Choroid plexus epithelial cell (primary cell): ENCODE data around the gene MGAT5.

Experiments used
- DNase-seq: peaks from one replicate; pipeline ENCODE4 v3.0.0-alpha.2; 2010; ENCODE audit warnings: low read depth
- H3K4me3 ChIP-seq: 2 replicates; pipeline ENCODE4 v1.5.1; 2011; ENCODE audit warnings: low read depth, mild to moderate bottlenecking, control low read depth, low read length, moderate library complexity
- TF ChIP-seq, protein P1 (sequence below): conservative IDR thresholded peaks from 2 replicates; pipeline ENCODE4 v1.5.1; 2011; ENCODE audit warnings: low read depth, mild to moderate bottlenecking, control low read depth, inconsistent platforms, low read length, moderate library complexity

The MGAT5 gene

DNA sequence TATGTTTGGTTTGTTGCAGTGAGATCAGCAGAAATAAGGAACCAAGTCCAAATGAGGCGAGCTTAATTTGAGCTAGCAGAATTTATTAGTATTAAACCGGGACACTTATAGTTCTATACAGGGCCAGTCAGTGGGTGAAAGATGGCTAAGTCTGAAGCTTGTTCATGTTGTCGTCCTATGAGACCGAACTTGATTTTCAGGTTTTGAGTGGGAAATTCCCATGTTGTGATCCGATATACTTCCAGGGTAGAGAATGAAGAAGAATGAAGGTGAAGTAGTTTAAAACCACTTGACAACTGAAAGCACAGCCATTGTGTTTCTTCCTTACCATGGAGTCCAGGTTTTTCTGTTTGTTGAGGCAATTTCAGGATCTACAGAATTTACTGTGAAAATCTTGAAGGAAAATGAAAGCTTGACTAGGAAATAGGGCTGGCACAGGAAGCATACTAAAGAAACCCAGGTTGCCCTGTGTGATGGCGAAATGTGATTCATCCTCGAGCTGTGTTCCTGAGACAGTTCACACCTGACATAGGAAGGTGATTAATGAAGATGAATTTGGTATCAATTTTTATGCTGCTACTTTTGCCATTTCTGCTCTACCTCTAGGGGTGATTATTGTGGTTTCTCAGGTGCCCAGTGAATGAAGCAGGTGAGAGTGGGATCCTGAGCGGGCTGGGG lies 37.6 kb upstream of the MGAT5 start:
- H3K4me3 ChIP-seq = no peak overlapping the region
- TF ChIP-seq, protein P1, sequence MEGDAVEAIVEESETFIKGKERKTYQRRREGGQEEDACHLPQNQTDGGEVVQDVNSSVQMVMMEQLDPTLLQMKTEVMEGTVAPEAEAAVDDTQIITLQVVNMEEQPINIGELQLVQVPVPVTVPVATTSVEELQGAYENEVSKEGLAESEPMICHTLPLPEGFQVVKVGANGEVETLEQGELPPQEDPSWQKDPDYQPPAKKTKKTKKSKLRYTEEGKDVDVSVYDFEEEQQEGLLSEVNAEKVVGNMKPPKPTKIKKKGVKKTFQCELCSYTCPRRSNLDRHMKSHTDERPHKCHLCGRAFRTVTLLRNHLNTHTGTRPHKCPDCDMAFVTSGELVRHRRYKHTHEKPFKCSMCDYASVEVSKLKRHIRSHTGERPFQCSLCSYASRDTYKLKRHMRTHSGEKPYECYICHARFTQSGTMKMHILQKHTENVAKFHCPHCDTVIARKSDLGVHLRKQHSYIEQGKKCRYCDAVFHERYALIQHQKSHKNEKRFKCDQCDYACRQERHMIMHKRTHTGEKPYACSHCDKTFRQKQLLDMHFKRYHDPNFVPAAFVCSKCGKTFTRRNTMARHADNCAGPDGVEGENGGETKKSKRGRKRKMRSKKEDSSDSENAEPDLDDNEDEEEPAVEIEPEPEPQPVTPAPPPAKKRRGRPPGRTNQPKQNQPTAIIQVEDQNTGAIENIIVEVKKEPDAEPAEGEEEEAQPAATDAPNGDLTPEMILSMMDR = no peak
- no peak for DNase-seq

DNA sequence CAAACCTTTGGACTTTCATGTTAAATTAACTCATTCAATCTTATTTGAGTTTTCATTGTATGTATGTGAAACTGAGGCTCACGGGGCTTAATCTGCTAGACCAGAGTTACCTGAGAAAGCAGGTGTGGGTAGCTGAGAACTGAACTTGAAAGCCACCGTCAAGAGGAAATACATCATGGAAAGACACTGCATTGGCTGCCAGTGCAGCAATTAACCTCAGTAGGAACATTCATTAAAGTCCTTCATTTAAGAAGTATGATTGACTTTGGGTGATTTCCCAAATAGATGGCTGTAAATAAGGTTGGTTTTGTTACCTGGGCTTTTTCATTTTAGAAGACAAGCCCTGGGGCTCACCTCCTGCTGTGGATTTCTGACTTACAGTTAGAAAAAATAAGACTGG lies 36.5 kb upstream of the MGAT5 start:
- TF ChIP-seq, protein P1 = no peak
- no peak overlapping the region for H3K4me3 ChIP-seq
- DNase-seq = no peak

DNA sequence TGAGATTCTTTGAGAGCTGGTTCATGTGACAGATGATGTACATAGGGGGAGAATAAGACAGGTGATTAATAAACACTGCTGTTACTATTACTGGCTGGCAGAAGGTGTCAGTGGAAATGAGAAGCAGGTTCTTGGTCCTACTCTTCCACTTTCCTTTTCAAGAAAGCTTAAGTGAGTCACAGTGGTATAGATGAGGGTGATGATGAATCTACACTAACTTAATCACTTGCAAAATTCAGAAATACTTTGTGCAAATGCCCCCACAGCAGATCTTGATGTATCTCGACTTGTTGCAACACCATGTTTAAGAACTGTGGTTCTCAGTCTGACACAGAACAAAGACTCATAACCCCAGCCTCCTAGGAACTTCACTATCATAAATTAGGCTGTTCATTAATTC lies 35.9 kb upstream of the MGAT5 start:
- no peak overlapping the region for H3K4me3 ChIP-seq
- DNase-seq = no peak
- TF ChIP-seq, protein P1 = no peak

DNA sequence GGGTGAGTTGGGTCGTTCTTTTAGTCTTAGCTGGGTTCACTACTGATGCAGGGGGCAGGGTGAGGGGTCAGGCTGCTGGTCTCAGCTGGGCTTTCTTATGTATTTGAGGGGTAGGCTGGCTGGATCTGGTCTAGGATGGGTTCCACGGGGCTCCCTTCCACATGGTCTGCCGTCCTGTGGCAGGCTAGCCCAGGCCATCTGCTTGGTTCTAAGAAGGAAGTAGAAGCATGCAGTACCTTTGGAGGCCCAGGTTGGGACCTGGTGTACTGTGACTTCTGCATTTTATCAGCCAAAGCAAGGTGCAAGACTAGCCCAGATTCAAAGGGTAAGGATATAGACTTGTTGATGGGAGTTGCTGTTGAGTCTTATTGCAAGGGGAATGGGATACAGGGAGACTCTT lies 35.5 kb upstream of the MGAT5 start:
- DNase-seq = no peak
- TF ChIP-seq, protein P1 = no peak
- no peak overlapping the region for H3K4me3 ChIP-seq

DNA sequence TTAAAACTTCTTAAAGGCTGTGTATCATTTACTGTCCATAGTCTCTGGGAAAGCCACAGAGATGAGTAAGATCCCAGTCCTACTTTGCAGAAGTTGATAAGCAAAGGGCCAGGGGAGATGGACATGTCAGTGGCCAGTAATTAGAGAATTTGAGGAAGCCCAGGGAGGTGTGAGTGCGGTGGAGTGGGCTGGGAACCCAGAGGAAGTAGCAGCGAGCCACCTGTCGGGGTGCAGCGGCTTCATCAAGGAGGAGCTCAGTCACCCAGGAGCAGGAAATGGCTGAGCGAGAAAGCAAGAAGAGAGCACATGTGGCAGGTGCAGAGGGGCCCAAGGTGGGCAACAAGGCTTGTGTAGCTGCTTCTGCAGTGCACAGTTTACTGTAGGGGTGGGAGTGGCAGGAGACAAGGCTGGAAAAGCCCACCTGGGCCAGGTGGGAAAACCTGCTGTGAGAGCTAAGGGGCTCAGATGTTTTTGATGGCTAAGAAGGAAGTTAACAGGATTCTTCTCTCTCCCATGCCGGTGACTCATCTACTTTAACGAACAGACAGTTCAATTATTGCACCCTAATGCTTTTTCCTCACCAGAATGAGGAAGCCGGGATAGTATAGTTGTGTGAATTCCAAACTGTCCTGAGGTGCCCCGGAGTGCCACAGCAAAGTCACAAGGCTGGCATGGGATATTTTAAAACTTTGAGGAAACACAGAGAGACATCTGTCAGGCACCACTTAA lies 34.8 kb upstream of the MGAT5 start:
- TF ChIP-seq, protein P1 = no peak
- no peak for DNase-seq
- no peak overlapping the region for H3K4me3 ChIP-seq

DNA sequence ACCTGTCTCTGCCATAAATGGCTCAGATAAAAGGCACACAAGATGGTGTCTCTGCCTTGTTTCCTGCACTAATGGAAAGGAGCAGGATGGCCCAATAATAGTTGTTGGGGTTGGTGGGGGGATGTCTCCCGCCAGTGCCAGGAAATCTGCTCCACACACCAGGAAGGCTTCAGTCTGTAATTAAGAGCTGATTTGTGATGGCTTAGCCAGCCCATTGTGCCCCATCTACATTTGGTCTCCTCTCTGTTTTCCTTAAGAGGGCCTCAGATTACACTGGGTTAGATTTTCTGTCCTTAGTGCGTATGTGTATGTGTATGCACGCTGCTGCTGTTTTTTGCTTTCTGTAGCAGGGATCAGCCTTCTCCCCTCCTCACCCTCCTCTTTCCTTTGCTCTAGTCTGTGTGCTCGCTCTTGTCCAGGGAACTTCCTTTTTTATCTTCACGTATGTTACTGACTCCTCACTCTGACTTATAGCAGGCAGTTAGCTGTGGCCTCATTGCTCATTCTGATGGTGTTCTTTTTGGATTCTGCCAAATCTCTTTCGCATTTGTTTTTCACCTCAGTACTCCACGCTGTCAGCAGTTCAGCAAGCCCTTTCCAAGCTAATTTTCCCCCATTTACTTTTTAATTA lies 33.4 kb upstream of the MGAT5 start:
- TF ChIP-seq, protein P1 = no peak
- DNase-seq = no peak
- H3K4me3 ChIP-seq = no peak overlapping the region
